Stomach smooth muscle (tissue), 2 donors: ENCODE data around the gene RAB43.
A peak's percentile ranks its signal among the peaks of the same experiment; 100 is the strongest.
"Not testable (repeated sequence)": the region's sequence is repeated elsewhere in the genome, so short reads cannot be mapped to it uniquely, and the experiment has no call there.

ENCODE experiments used
- H3K27ac ChIP-seq: one replicate; pipeline ENCODE4 v1.7.0; 2013; ENCODE audit warnings: mild to moderate bottlenecking, low read length, inconsistent platforms
- H3K27me3 ChIP-seq, 2 donors: one replicate each; pipeline ENCODE4 v1.7.0; 2013; ENCODE audit warnings: low read length in 2 of 2; ENCODE audit not compliant: insufficient read depth in 2 of 2, control insufficient read depth in 1 of 2
- H3K36me3 ChIP-seq, 2 donors: one replicate each; pipeline ENCODE4 v1.7.0; 2013; ENCODE audit warnings: low read length in 2 of 2; ENCODE audit not compliant: control insufficient read depth in 2 of 2, insufficient read depth in 2 of 2
- H3K4me1 ChIP-seq: one replicate; pipeline ENCODE4 v1.7.0; 2013; ENCODE audit warnings: low read length; ENCODE audit not compliant: control insufficient read depth, insufficient read depth
- H3K4me3 ChIP-seq, 2 donors: one replicate each; pipeline ENCODE4 v1.7.0; 2013; ENCODE audit warnings: low read length in 2 of 2
- H3K9ac ChIP-seq, 2 donors: one replicate each; pipeline ENCODE4 v1.7.0; 2013; ENCODE audit warnings: low read length in 2 of 2, mild to moderate bottlenecking in 1 of 2
- H3K9me3 ChIP-seq, 2 donors: one replicate each; pipeline ENCODE4 v1.7.0; 2013; ENCODE audit warnings: low read length in 2 of 2; ENCODE audit not compliant: control insufficient read depth in 2 of 2
- donor health status: healthy.
- donor health status: Pancreatic carcinoma.

Gene RAB43

DNA sequence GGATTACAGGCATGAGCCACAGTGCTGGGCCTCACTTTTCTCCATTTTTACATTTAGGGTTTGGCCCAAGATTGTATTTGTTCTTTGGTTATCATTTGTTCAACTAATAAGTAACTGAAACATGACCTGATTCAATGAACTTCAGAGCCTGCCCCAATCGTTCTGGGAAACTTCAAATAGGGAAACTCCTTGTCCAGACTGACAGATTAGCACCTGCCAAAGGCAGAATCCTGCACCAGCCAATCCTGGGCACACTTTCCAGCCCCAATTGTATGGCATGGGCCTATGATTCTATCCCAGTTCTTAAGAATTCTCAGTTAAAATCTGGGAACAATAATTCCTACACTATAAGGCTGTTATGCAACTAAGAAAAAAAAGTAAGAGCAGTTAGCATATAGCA, 18.3 kb upstream of the RAB43 start:
- H3K4me3 ChIP-seq, result no peak overlapping the region
- no peaks in the 10 kb centered on the region for H3K4me1 ChIP-seq
- H3K9me3 ChIP-seq, result no peaks in the 10 kb centered on the region
- H3K9ac ChIP-seq, result no peak overlapping the region
- peaks cover 17 to 21% of the 10 kb centered on the region in 2 donors for H3K36me3 ChIP-seq
- H3K27me3 ChIP-seq, result no peaks in the 10 kb centered on the region
- H3K27ac ChIP-seq, result no peak overlapping the region

DNA sequence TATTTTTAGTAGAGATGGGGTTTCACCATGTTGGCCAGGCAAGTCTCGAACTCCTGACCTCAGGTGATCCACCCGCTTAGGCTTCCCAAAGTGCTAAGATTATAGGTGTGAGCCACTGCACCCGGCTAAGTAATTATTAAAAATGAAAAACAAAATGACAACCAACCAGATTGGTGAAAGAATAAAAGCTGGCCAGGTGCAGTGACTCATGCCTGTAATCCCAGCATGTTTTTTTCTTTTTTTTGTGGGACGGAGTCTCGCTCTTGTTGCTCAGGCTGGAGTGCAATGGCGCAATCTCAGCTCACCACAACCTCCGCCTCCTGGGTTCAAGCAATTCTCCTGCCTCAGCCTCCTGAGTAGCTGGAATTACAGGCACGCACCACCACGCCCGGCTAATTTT, 14.7 kb upstream of the RAB43 start:
- not testable (repeated sequence) for H3K9me3 ChIP-seq, H3K27ac ChIP-seq, H3K9ac ChIP-seq, H3K27me3 ChIP-seq, H3K4me1 ChIP-seq, H3K4me3 ChIP-seq
- H3K36me3 ChIP-seq, result peaks cover 39 to 40% of the 10 kb centered on the region in 2 donors

DNA sequence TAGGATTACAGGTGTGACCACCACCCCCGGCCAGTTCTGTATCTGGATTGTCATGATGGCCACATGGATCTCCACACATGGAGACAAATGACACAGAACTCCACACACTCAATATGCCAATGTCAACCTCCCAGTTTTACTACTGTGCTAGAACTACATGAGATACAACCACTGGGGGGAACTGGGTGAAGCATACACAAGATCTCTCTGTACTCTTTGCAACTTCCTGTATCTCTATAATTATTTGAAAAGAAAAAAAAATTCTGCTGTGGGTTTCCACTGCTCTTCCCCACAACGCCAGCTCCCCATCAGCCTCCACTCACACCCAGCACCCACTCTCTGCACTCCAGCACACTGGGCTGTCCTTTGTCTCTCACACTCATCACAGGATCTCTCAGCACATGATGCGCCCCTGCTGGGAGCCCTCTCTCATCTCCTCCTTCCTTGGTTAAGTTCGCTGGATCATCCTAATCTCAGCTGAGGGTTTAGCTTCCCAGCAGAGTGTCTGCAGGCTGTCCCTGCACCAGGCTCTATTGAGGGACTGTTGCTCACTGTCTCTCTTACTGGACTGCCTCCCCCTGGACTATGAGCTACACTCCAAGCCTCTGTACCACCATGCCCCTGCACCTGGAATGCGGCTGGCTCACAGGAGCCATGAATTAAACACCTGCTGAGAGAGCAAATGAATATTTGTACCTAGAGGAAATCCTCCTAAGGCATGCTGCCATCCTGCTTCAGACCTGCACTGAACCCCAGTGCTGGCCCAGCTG, 10.7 kb upstream of the RAB43 start:
- H3K36me3 ChIP-seq, result peaks cover 49 to 57% of the 10 kb centered on the region in 2 donors
- no peak overlapping the region for H3K27ac ChIP-seq
- H3K27me3 ChIP-seq, result no peaks in the 10 kb centered on the region
- no peak overlapping the region for H3K4me3 ChIP-seq
- no peaks in the 10 kb centered on the region for H3K4me1 ChIP-seq
- no peaks in the 10 kb centered on the region for H3K9me3 ChIP-seq
- H3K9ac ChIP-seq, result no peak overlapping the region

DNA sequence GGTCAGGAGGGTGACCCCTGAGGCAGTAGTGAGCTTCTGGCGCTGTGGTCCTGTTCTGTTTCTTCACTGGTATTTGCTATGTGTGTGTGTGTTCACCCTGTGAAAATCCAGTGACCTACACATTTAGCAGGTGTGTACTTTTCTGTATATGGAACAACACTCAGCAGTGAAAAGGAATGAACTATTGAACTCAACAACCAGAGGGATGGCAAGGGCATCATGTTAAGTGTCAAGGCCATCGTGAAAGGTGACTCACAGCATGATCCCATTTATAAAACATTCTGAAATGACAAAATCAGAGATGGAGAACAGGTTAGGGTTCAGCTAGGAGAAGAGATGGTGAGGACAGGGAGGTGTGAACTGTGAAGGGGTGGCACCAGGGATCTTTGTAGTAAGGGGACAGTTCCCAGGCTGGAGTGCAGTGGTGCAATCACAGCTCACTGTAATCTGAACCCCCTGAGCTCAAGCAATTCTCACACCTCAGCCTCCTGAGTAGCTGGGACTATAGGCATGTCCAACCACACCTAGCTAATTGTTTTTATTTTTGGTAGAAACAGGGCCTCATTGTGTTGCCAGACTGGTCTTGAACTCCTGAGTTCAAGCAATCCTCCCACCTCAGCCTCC, 10.0 kb upstream of the RAB43 start:
- no peak overlapping the region for H3K27ac ChIP-seq
- peaks cover 49 to 57% of the 10 kb centered on the region in 2 donors for H3K36me3 ChIP-seq
- no peak overlapping the region for H3K9ac ChIP-seq
- no peaks in the 10 kb centered on the region for H3K27me3 ChIP-seq
- no peaks in the 10 kb centered on the region for H3K9me3 ChIP-seq
- no peaks in the 10 kb centered on the region for H3K4me1 ChIP-seq
- H3K4me3 ChIP-seq, result no peak overlapping the region

DNA sequence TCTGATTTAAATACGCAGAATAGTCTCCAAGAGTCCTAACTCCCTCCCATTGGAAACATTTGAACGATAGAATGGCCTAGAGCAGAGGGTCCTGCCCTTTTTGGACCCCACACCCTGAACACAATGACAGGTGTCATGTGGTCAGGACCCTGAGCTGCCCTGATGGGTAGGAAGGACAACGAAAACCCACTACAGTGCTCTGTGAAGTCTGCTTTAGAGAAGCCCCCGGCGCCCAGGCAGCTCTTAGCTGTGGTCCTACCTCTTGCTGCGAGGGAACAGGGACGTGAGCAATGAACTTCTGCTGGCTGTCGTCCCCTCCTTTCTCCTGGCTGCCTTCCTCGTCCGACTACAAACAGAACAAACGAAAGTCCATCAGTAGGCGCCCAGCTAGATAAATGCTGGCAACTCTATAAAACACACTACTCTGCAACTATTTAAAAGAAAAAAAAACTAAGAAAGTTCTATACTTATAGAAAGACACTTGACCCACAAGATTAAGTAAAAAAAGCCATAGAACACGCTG, 8.7 kb upstream of the RAB43 start:
- no peaks in the 10 kb centered on the region for H3K9me3 ChIP-seq
- no peaks in the 10 kb centered on the region for H3K27me3 ChIP-seq
- H3K27ac ChIP-seq, result no peak overlapping the region
- no peak overlapping the region for H3K9ac ChIP-seq
- no peaks in the 10 kb centered on the region for H3K4me1 ChIP-seq
- peaks cover 49 to 57% of the 10 kb centered on the region in 2 donors for H3K36me3 ChIP-seq
- H3K4me3 ChIP-seq, result no peak overlapping the region

DNA sequence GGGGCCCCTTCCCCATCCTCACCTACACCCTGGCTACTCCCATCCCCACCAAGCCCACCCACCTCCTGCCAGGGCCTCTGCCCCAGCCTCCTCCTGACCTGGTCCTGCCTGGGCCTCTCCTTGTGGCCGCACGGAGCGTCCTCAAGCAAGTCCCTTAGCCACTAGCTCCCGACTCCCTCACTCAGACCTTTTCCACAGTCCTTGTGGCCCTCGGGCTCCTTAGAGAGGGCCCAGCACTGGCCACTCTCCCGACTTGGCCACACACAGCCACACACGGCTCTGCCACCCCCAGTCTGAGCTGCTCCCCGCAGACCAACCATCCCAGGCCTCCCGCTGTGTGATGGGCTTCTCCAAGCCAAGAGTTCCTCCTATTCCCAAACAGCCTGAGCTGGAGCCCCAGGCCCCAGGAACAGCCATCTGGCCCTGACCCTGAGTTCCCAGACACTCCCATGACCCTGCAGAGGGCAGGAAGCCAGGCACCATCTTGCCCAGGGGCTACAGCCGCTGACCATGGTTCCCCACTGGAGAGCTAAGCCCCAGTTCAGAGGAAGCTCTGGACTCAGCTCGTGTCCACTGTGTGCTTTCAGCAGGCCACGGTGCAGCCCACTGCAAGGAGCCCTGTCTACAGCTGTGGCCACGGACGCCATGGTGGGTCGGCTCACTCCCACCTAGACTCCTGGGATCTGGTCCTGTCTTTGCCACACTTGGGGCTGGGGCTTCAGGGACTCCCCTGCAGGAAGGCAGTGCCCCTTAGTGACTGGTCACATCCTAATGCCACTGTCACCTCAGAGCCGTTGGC, 7.0 kb upstream of the RAB43 start:
- H3K9me3 ChIP-seq, result no peaks in the 10 kb centered on the region
- H3K9ac ChIP-seq, result no peak overlapping the region
- no peak overlapping the region for H3K4me3 ChIP-seq
- no peaks in the 10 kb centered on the region for H3K27me3 ChIP-seq
- no peak overlapping the region for H3K27ac ChIP-seq
- peaks cover 33 to 44% of the 10 kb centered on the region in 2 donors for H3K36me3 ChIP-seq
- no peaks in the 10 kb centered on the region for H3K4me1 ChIP-seq

DNA sequence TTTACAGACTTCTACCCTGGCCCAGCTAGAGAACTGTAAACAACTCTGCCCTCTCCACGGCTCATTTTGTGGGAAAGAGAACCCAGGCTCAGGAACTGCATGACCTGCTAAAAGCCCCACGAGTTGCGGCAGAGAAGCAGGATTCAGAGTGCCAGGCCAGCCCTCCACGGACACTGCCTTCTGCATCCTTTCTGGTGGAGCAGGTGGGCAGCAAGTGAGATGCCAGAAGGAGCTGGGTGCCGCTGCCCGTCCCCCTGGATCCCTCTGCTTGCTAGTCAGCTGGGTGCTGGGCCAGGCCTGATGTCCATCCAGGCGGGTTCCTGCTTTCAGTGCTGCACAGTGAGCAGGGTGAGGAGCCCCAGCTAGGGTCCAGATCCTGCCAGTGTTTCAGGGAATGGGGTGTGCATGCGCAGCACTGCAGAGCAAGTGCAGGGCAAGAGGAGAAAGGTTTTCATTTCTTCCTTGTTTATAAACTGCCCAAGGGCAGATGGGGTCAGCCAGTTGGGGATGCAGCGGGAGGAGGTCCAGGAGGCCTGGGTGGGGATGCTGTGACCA, 5.2 kb upstream of the RAB43 start:
- no peaks in the 10 kb centered on the region for H3K9me3 ChIP-seq
- no peak overlapping the region for H3K9ac ChIP-seq
- H3K36me3 ChIP-seq, result peaks cover 21 to 29% of the 10 kb centered on the region in 2 donors
- H3K27ac ChIP-seq, result no peak overlapping the region
- peaks cover 6% of the 10 kb centered on the region for H3K4me1 ChIP-seq
- H3K4me3 ChIP-seq, result no peak overlapping the region
- H3K27me3 ChIP-seq, result no peaks in the 10 kb centered on the region

DNA sequence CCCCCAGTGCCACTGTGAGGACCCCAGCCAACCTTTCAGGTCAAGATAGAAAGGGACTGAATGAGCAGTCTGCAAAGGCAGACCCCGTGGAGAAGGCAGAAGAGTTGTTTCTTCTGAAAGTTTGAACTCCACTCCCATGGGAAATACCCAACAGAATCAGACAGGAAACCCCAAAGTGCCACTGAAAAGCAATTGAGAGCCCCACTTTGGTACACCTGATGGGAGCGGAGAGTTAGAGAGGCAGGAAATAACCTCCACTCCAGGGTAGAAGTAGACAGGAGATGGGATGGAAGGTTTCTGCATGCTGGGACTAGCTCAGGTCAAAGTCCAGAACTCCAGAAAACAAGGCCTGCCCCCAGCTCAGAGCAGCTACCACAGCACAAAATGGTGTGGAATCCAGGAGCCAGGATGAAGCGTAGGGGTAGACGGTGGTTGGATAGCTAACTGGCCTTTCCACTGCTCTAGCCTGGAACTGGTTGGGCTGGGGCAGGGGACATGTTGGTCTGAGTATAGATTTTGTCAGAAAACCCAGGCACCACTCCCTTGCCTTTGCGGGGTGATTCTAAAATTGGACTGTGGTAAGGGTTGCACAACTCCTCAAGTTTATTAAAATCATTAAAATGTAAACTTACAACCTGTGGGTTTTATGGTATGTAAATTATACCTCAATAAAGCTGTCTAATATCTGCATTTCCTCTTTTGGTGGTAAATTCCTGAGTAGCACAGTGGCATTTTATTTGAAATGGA, 1.9 kb upstream of the RAB43 start:
- Histone ChIP-seq H3K27ac (peak overlapping the region; percentile 86), H3K36me3 (peaks cover 0 to 5% of the 10 kb centered on the region in 2 donors), H3K9ac (no peak overlapping the region), H3K4me3 (no peak overlapping the region), H3K9me3 (no peaks in the 10 kb centered on the region), H3K4me1 (peaks cover 29% of the 10 kb centered on the region), H3K27me3 (no peaks in the 10 kb centered on the region)

DNA sequence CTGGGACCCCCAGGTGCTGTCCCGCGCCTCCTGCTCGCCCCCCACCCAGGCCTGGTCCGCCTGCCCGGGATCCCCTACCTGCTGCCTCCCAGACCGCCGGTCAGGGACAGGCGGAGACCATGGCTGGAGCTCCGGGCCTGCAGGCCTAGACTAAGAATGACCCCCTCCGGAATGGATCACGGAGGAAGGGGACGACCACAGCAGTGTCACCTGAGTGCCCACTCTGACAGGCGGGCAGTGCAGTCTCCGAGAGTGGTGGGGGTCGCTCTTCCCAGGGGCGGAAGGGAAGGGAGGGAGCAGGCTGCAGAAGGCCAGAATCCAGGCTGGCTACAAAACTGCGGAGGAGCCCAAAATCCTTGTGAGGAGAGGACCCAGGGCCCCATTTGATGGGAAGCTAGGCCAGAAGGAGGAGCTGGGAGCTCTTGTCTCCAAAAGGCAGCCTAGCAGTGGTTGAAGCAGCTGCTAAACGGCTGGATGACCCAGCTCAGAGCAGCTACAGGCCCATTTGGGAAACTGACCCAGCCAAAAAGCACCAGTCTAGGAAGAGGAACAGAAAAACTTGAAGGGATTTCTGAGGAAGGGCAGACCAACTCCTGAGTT, 908 bp upstream of the RAB43 start:
- Histone ChIP-seq H3K4me1 (peaks cover 32% of the 10 kb centered on the region), H3K9ac (peak overlapping the region; percentile 13 to 58), H3K4me3 (peak overlapping the region in 1 of 2 donors; percentile 75), H3K9me3 (no peaks in the 10 kb centered on the region), H3K27ac (peak overlapping the region; percentile 86), H3K27me3 (no peaks in the 10 kb centered on the region), H3K36me3 (peaks cover 0 to 3% of the 10 kb centered on the region in 2 donors)
